HepG2 (cell line): ENCODE data around the gene CDC20B. TPM values are rescaled to one million over a fixed set of nuclear protein-coding genes. Genes with fewer than 3 reads are reported as not detected.

ENCODE experiments used
- ATAC-seq: fragments of 200-7000 bp; cut with Tn5 transposase; 3 replicates; pipeline ENCODE4 v1.9.1; 2020; ENCODE audit warnings: mild to moderate bottlenecking, moderate library complexity
- BruUV-seq: library from RNA; stranded (reverse); fragments of 400-500 nt; replicated peaks from 2 replicates; lab custom pipeline; 2021; lab: Mats Ljungman, UMichigan
- CTCF ChIA-PET: fragments of 300-600 bp; formaldehyde crosslinking; extraction: SDS; loops from one replicate; lab custom pipeline; 2021; ENCODE audit warnings: low total read pairs, inconsistent platforms, low intra/inter-chr PET ratio; lab: Yijun Ruan, JAX
- POLR2A ChIA-PET: fragments of 350-600 bp; sonication (Branson Sonifier 250); formaldehyde crosslinking; loops from one replicate; lab custom pipeline; 2020; ENCODE audit warnings: antibody characterized with exemption, inconsistent platforms; lab: Yijun Ruan, JAX
- DNase-seq: peaks from one replicate; pipeline ENCODE4 v3.0.0-alpha.2; 2015; ENCODE audit warnings: low spot score
- FAIRE-seq: peaks from 3 replicates; lab custom pipeline; 2011; peaks lifted over from hg19 to GRCh38; lab: Jason Lieb, UNC
- H2AFZ ChIP-seq: one replicate; pipeline ENCODE4 v1.6.1; 2011; ENCODE audit warnings: low read length, inconsistent platforms
- H3K27ac ChIP-seq: fragments of 300-600 bp; 3 replicates; pipeline ENCODE4 v1.8.0; 2011; ENCODE audit warnings: mixed run types, mild to moderate bottlenecking, mixed read lengths, low read length, inconsistent platforms; ENCODE audit not compliant: insufficient read depth; ENCODE audit errors: extremely low read length
- H3K27me3 ChIP-seq, 2 experiments: fragments of 200-600 bp in 1 of 2; 2 replicates in 1 of 2; 3 replicates in 1 of 2; pipeline versions ENCODE4 v1.6.0 to v1.8.0; 2011; ENCODE audit warnings: low read length in 2 of 2, mild to moderate bottlenecking in 2 of 2, moderate library complexity in 2 of 2, inconsistent platforms in 1 of 2; ENCODE audit not compliant: insufficient read depth in 2 of 2, control insufficient read depth in 1 of 2
- H3K36me3 ChIP-seq, 2 experiments: fragments of 200-600 bp in 1 of 2; replicated peaks in 1 of 2; 2 replicates in 1 of 2; 3 replicates in 1 of 2; pipeline versions ENCODE4 v1.5.1 to v1.8.0; 2011; ENCODE audit warnings: low read length in 2 of 2, inconsistent platforms in 1 of 2; ENCODE audit not compliant: insufficient read depth in 2 of 2, control insufficient read depth in 1 of 2
- H3K4me1 ChIP-seq: 2 replicates; pipeline ENCODE4 v1.5.1; 2012; ENCODE audit warnings: low read length, inconsistent platforms; ENCODE audit not compliant: insufficient read depth
- H3K4me2 ChIP-seq: 2 replicates; pipeline ENCODE4 v1.6.0; 2011; ENCODE audit warnings: low read depth, low read length, inconsistent platforms
- H3K4me3 ChIP-seq, 3 experiments: fragments of 200-600 bp in 1 of 3; sonication (generic), shearing (Covaris generic) in 1 of 3; replicated peaks in 1 of 3; 2 replicates each; pipeline ENCODE4 v1.5.1; 2011 to 2016; ENCODE audit warnings: low read length in 3 of 3, inconsistent platforms in 2 of 3, low read depth in 2 of 3, mild to moderate bottlenecking in 2 of 3, control low read depth in 1 of 3, mixed read lengths in 1 of 3; ENCODE audit not compliant: insufficient read depth in 1 of 3
- H3K79me2 ChIP-seq: one replicate; pipeline ENCODE4 v1.6.1; 2011; ENCODE audit warnings: low read length, inconsistent platforms; ENCODE audit not compliant: insufficient read depth
- H3K9ac ChIP-seq: 2 replicates; pipeline ENCODE4 v1.6.0; 2011; ENCODE audit warnings: mild to moderate bottlenecking, low read depth, low read length, inconsistent platforms; ENCODE audit not compliant: insufficient read depth
- H3K9me3 ChIP-seq: 2 replicates; pipeline ENCODE4 v1.5.1; 2012; ENCODE audit warnings: mild to moderate bottlenecking, low read length
- H4K20me1 ChIP-seq: 2 replicates; pipeline ENCODE4 v1.6.0; 2011; ENCODE audit warnings: inconsistent platforms, mild to moderate bottlenecking, low read length, moderate library complexity; ENCODE audit not compliant: insufficient read depth
- KLF16 ChIP-seq, 2 experiments: sonication (generic) in 1 of 2; formaldehyde crosslinking in 1 of 2; IDR thresholded peaks; 2 replicates each; pipeline versions ENCODE4 v1.6.1 to v1.8.0; 2016 to 2023; ENCODE audit warnings: missing genetic modification reagents in 2 of 2, missing compliant biosample characterization in 1 of 2
- MYC ChIP-seq: sonication (generic); formaldehyde crosslinking; IDR thresholded peaks from 2 replicates; pipeline ENCODE4 v1.9.0; 2021; ENCODE audit warnings: missing genetic modification reagents, borderline replicate concordance
- ZEB1 ChIP-seq: IDR thresholded peaks from 2 replicates; pipeline ENCODE4 v1.6.1; 2012; ENCODE audit warnings: mild to moderate bottlenecking, low read depth, inconsistent platforms; ENCODE audit not compliant: insufficient replicate concordance
- ZNF136 ChIP-seq: sonication (generic); formaldehyde crosslinking; IDR thresholded peaks from 2 replicates; pipeline ENCODE4 v1.8.1; 2022; ENCODE audit warnings: low read depth, mild to moderate bottlenecking, moderate library complexity, missing genetic modification reagents
- ZNF546 ChIP-seq: sonication (generic); formaldehyde crosslinking; conservative IDR thresholded peaks from 2 replicates; pipeline ENCODE4 v1.8.1; 2023; ENCODE audit warnings: mild to moderate bottlenecking, missing genetic modification reagents
- WGBS: methylation state at CpG from one replicate; pipeline ENCODE4 v1.1.6; 2017; ENCODE audit warnings: low lambda C conversion rate; 5-methylcytosine and 5-hydroxymethylcytosine counted together
- in situ Hi-C: cut with HindIII; loops from 2 replicates; pipeline ENCODE4 v1.10.0; 2017; ENCODE audit warnings: low pct_unique_long_range_greater_than_20kb; ENCODE audit not compliant: extremely low pct_ligation_motif_present
- intact Hi-C: fragments of 100-400 bp; cut with micrococcal nuclease; formaldehyde crosslinking; loops from one replicate; pipeline ENCODE4 v1.10.0; 2022; ENCODE audit not compliant: unreplicated experiment
- polyA plus RNA-seq, 8 experiments: library from polyadenylated mRNA; depleted of rRNA in 3 of 8; stranded (reverse) in 7 of 8; unstranded in 1 of 8; fragments of >200 nt; fragmentation: Illumina TruSeq in 4 of 8; extraction: Trizol in 4 of 8; gene quantifications; 2 replicates each; pipeline versions ENCODE4 v1.2.1 to v1.2.3, GENCODE V29; 2011 to 2016; ENCODE audit warnings: low read depth in 4 of 8, missing spikeins in 1 of 8, mixed read lengths in 1 of 8; ENCODE audit not compliant: insufficient read depth in 1 of 8
- total RNA-seq, 5 experiments: library from RNA; depleted of rRNA; stranded (reverse); fragments of >200 nt; fragmentation: Illumina TruSeq; extraction: Trizol; gene quantifications; 2 replicates each; pipeline ENCODE4 v1.2.3, GENCODE V29; 2016; ENCODE audit warnings: low read depth in 1 of 5
- TF ChIP-seq, protein P1 (sequence below), 2 experiments: IDR thresholded peaks; 2 replicates each; pipeline ENCODE4 v1.6.1; 2011 to 2012; ENCODE audit warnings: low read length in 2 of 2, borderline replicate concordance in 1 of 2, low read depth in 1 of 2, mild to moderate bottlenecking in 1 of 2, moderate library complexity in 1 of 2
- TF ChIP-seq, protein P2 (sequence below): sonication (generic); formaldehyde crosslinking; IDR thresholded peaks from 2 replicates; pipeline ENCODE4 v1.4.0; 2020; ENCODE audit warnings: mild to moderate bottlenecking, missing genetic modification reagents

The CDC20B gene
- total and polyA plus RNA-seq, 2 of the 13 experiments (the other 11 are each of a cell fraction or from before 2014, with no cell fraction given), result not detected

DNA sequence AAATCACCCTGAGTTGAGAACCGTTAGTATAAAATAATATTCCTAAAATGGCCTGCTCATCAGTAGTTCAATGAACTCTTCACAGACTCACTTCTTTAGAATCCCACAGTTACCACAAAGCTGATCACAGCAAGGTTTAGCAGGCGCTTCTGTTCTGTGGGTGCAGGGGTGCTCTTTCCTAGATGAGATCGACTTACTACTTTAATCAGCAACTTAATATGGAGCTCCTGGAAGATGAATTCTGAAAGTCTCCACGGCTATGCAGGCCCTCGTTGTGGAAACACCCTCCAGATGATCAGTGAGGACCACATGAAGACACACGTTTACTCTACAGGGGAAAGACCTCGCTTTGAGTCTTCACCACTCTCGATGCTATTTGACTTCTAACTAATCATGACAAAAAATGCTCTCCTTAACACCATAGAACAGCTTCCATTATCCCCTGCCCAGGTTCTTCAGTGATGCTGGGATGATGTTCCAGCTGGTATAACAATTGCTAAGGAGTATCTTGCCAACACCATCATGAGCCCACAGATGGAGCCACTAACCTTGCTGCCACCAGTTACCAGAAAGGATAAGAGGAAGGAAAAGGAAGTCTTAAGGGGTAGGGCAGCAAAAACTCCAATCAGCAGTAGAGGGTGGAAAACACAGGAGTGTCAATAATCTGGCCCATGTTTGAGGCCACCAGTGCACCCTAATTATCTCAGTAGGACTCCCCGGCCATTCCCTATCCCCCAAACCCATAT lies 30.9 kb downstream of the CDC20B start (continued):
- TF ChIP-seq, protein P1, sequence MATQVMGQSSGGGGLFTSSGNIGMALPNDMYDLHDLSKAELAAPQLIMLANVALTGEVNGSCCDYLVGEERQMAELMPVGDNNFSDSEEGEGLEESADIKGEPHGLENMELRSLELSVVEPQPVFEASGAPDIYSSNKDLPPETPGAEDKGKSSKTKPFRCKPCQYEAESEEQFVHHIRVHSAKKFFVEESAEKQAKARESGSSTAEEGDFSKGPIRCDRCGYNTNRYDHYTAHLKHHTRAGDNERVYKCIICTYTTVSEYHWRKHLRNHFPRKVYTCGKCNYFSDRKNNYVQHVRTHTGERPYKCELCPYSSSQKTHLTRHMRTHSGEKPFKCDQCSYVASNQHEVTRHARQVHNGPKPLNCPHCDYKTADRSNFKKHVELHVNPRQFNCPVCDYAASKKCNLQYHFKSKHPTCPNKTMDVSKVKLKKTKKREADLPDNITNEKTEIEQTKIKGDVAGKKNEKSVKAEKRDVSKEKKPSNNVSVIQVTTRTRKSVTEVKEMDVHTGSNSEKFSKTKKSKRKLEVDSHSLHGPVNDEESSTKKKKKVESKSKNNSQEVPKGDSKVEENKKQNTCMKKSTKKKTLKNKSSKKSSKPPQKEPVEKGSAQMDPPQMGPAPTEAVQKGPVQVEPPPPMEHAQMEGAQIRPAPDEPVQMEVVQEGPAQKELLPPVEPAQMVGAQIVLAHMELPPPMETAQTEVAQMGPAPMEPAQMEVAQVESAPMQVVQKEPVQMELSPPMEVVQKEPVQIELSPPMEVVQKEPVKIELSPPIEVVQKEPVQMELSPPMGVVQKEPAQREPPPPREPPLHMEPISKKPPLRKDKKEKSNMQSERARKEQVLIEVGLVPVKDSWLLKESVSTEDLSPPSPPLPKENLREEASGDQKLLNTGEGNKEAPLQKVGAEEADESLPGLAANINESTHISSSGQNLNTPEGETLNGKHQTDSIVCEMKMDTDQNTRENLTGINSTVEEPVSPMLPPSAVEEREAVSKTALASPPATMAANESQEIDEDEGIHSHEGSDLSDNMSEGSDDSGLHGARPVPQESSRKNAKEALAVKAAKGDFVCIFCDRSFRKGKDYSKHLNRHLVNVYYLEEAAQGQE (IDR thresholded peaks at IDR 0.05; ENCODE audit: borderline replicate concordance in 1 of 2, low read depth in 1 of 2, low read length in 2 of 2), result no peak

GRCh38 chr5:55140908-55141665 lies 31.9 kb downstream of the CDC20B start:
- BruUV-seq, result no TSS peak
- H4K20me1 ChIP-seq, result no peaks in the 10 kb centered on the region
- no peaks in the 10 kb centered on the region for H3K9me3 ChIP-seq
- H2AFZ ChIP-seq, result no peak overlapping the region
- H3K36me3 ChIP-seq, result no peaks in the 10 kb centered on the region
- DNase-seq (no peak), FAIRE-seq (no peak), ATAC-seq (no peak)
- in situ Hi-C loops (loop anchor here (10.0 kb wide), 1 partner anchor 196 kb away; no protein-coding TSS in a partner anchor), intact Hi-C loops (loop anchor here (10.0 kb wide), 1 partner anchor 626 kb away; the partner anchor contains the start of gene SNX18)
- H3K9ac ChIP-seq, result no peak overlapping the region
- no peak for TF ChIP-seq ZEB1
- TF ChIP-seq, protein P2, sequence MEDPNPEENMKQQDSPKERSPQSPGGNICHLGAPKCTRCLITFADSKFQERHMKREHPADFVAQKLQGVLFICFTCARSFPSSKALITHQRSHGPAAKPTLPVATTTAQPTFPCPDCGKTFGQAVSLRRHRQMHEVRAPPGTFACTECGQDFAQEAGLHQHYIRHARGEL (CRISPR knock-in tag), result no peak
- TF ChIP-seq MYC (CRISPR knock-in tag), result no peak
- no peak for TF ChIP-seq KLF16 (CRISPR knock-in tag; IDR thresholded peaks at IDR 0.05)
- no peak for TF ChIP-seq ZNF546 (CRISPR knock-in tag)
- TF ChIP-seq ZNF136 (CRISPR knock-in tag), result no peak
- no peak overlapping the region for H3K27ac ChIP-seq
- H3K4me2 ChIP-seq, result no peak overlapping the region
- 18% methylated on average over 9 of the region's 9 CpGs for WGBS
- H3K27me3 ChIP-seq, result no peaks in the 10 kb centered on the region
- ChIA-PET CTCF (no interaction called here), POLR2A (no interaction called here)
- no peaks in the 10 kb centered on the region for H3K4me1 ChIP-seq
- H3K79me2 ChIP-seq, result no peaks in the 10 kb centered on the region
- no peak overlapping the region for H3K4me3 ChIP-seq
